Middle frontal gyrus (tissue), 1 donor: ENCODE data around the gene PPIF.

Source experiments
- DNase-seq: peaks from one replicate; pipeline ENCODE4 v3.0.0-alpha.2; 2015; ENCODE audit warnings: low spot score; ENCODE audit errors: extremely low spot score

PPIF gene

DNA sequence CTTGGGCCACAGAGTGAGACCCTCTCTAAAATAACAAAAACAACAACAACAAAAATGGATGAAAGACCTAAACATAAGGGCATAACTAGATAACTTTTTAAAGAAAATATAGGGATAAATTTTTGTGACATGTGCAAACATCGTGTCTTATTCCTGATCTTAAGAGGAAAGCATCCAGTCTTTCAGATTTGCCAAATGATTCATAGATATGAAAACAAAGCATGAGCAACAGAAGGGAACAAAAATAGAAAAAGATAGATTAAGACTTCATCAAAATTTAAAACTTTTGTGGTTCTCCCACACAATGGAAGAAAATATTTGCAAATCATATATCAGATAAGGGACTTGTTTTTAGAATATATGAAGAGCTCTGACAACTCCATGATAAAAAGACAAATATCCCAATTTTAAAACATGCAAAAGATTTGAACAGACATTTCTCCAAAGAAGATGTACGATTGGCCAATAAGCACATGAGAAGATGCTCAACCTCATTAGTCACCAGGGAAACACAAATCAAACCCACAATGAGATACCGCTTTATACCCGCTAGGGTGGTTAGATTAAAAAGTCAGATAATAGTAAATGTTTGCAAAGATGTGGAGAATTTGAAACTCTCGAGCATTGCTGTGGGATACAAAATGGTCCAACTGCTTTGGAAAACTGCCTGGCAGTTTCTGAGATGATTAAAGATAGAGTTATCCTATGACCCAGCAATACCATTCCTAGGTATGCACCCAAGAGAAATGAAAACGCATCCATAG, 20.3 kb downstream of the PPIF start:
- DNase-seq, result no peak

DNA sequence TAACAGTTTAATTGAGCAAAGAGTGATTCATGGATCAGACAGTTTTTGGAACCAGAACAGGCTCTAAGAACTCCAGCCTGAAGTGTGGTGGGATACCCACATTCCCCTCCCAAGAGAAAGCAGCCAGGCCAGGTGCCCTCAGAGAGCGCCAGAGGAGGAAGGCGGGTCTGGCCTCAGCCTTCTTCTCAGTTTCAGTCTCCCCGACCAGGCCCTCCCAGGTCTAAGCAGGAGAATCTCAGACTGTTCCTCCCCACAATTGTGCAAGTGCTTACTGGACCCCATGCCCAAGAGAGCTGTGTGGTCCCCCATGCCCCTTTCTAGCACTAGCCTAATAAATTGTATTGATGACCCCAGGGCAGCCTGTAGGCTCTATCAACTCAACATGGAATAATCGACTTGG, 25.6 kb downstream of the PPIF start:
- DNase-seq, result no peak

DNA sequence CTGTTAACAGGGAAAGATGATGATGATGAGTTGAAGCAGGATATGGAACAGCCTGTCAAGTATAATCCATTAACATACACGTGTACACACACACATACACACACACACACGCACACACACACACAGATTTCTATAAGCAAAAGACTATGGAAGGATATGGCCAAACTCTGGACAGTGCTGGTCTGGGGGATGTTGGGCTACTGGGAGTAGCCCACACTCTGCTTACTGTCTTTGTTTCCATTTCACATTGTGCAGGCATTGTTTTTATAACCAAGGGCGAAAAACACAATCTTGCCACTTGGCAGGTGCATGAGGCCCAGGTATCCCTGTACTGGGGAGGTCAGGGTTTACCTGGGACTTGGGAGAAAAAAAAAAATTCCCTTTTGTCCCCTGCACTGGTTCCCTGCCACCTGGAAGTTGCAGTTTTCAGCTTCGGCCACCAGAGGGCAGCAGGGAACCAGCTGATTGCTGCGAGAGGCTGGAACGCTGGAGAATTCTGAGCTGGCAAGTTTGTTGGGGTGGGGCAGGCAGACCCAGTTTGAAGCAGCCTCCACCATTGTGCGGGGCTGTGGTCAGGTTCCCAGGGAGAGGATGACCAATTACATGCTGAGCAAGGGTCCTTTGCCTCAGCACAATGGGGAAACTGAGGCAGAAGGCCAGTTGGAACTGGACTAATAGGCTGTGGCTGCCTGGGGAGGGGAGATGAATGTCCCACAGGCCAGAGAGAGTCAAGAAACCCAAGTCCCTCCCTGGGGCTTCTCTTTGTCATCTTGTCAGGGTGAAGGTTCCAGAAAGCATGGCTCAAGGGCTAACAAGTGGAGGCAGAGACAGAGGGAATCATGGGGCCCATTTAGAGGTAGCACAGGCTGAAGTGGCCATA, 27.3 kb downstream of the PPIF start:
- peak; percentile 75 for DNase-seq

DNA sequence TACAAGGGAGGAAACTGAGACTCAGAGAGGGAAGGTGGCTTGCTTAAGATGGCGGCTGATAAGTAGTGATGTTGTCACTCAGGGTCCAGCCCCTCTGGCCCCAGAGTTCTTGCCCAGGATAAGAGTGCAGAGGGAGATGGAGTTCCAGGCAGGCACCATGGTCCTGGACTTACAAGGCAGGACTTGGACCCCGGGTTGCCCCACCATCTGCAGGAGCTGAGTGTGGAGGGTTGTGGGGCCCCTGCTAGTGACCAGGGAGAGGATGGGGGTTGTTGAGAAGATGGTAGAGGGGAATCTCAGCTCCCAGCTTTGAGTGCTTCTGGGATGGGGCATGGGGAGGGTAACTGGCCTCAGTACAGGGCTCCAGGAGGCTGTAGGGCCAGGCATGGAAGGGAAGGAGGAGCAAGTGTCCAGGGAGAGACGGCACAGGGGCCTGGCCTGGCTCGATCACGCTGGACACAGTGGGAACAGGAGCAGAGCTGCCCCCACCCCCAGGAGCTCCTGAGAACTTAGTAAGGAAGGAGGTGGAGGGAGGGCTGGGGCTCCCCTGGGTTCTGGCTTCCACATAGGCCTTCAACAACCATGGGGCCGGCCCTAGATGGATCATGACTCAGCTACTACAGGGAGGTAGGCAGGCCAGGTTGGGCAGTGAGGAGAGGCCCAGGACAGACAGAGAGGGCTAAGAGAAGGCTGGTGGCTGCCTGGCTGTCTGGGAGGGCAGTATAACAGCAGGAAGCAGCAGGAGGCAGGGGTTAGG, 28.2 kb downstream of the PPIF start:
- no peak for DNase-seq

DNA sequence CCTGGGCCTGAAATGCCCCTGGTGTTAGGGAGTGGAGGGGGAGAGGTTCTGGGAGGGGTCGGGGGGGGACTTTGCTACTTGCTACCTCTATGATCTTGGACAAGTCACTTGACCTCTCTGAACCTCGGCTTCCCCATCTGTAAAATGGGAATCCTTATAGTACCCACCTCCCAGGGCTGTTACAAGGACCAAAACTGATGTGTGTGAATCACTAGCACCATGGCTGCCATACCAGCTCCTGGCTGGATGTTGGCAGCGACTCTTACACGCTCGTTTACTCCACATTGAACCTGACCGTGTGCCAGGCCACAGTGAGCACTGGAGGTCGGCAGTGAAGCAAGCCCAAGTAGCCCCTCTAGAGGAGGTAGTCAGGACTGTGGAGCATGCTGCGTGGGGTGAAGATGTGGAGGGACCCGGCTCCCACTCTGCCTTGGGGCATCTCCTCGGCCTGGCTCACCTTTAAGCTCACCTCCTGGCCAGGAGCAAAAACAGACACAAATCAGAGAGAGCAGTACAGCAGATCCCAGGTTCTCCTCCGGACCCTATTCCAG, 28.9 kb downstream of the PPIF start:
- no peak for DNase-seq

DNA sequence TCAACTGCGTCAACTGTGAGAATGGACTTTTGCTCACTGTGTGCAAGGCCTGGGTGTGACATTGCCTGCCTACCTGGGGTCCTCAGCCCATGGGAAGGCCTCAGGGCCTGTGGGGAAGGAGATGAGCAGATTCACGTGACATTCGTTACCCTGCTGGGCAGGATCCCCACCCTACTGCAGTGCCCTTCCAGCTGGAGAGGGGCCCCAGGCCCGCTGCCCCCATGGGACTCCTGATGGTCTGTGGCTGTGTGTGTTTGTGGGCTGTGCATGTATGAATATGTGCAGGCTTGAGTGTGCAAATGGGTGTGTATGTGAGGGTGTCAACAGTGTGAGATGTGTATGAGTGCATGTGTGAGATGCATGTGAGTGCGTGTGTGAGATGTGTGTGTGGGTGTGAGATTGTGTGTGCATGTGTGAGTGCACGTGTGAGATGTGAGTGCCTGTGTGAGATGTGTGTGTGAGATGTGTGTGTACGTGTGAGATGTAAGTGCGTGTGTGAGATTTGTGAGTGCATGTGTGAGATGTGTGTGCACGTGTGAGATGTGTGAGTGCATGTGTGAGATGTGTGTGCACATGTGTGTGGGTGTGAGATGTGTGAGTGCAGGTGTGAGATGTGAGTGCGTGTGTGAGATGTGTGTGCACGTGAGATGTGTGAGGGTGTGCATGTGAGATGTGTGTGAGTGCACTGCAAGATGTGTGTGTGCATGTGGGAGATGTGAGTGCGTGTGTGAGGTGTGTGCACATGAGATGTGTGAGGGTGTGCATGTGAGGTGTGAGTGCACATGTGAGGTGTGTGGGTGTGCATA, 29.7 kb downstream of the PPIF start:
- no peak for DNase-seq

DNA sequence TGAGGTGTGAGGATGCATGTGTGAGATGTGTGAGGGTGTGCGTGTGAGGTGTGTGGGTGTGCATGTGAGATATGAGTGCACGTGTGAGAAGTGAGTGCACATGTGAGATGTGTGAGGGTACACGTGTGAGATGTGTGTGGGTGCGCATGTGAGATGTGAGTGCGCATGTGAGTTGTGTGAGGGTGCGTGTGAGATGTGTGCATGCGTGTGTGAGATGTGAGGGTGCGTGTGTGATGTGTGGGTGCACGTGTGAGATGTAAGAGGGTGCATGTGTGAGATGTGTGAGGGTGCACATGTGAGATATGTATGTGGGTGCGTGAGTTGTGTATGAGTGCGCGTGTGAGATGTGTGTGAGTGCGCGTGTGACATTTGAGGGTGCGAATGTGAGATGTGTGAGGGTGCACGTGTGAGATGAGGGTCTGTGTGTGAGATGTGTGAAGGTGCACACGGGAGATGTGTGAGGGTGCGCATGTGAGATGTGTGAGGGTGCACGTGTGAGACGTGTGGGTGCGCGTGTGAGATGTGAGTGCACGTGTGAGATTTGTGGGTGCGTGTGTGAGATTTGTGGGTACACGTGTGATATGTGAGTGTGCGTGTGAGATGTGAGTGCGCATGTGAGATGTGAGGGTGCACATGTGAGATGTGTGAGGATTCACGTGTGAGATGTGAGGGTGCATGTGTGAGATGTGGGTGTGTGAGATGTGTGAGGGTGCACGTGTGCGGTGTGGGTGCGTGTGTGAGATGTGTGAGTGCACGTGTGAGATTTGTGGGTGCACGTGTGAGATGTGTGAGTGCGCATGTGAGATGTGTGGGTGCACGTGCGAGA, 30.5 kb downstream of the PPIF start:
- DNase-seq, result no peak

DNA sequence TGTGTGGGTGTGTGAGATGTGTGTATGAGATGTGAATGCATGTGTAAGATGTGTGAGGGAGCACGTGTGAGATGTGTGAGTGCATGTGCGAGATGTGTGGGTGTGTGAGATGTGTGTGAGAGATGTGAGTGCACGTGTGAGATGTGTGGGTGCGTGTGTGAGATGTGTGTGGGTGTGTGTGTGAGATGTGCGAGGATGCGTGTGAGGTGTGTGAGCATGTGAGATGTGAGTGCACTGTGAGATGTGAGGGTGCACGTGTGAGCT, 31.0 kb downstream of the PPIF start:
- no peak for DNase-seq

DNA sequence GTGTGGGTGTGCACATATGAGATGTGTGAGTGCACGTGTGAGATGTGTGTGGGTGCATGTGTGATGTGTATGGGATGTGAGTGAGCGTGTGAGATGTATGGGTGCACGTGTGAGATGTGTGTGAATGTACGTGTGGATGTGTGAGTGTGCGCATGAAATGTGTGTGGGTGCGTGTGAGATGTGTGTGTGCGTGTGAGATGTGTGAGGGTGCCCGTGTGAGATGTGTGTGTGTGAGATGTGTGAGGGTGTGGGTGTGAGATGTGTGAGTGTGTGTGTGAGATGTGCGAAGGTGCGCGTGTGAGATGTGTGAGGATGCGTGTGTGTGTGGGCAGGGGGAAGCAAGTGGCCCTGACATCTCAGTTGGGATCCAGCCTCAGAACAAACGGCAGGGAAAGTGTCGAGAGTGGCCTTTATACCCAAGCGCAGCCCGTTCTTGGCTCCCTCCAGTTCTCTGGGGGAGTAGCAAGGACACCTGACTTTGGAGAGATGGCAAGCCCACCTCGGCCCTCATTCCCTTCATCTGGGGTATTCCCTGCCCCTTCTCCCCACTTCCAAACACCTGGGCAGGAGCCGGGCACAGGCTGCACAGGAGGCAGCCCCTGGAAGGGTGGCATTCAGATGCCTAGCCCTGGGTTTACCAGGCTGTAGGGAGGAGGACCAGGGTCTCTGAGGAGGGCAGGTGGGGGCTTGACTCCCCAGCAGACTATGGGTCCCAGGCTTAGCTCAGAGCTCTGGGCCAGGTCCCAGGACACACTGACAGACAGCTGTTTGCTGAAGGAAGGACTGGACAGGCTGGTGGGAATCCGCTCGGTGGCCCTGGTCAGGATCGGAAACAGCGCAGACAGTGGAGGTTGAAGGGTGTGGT, 31.6 kb downstream of the PPIF start:
- DNase-seq, result no peak

DNA sequence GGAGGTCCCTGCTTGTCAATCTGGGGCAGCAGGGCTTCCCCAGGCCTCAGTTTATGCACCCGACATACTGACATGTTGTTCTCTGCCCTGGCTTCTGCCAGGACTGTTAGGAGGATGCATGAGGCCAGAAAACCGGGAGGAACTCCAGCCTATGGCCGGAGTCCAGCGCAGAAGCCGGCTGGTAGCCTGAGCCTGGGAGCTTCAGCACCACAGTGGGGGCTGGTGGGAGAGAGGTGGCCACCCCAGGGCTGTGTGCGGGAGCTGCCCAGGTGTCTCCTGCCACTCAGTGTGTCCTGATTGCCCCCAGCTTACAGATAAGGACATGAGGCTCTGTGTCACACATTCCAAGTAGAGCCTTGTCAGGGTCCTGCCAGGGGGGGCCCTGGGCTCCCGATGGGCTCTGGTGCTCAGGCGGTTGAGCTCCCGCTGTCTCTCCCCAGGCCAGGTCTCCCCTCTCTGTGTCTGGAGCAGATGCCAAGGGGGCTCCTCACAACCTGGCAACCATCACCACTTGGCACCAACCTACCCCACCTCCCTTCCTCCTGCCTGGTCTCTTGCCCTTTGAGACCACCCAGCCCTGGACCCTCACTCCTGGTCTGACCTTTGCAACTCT, 32.3 kb downstream of the PPIF start:
- no peak for DNase-seq

DNA sequence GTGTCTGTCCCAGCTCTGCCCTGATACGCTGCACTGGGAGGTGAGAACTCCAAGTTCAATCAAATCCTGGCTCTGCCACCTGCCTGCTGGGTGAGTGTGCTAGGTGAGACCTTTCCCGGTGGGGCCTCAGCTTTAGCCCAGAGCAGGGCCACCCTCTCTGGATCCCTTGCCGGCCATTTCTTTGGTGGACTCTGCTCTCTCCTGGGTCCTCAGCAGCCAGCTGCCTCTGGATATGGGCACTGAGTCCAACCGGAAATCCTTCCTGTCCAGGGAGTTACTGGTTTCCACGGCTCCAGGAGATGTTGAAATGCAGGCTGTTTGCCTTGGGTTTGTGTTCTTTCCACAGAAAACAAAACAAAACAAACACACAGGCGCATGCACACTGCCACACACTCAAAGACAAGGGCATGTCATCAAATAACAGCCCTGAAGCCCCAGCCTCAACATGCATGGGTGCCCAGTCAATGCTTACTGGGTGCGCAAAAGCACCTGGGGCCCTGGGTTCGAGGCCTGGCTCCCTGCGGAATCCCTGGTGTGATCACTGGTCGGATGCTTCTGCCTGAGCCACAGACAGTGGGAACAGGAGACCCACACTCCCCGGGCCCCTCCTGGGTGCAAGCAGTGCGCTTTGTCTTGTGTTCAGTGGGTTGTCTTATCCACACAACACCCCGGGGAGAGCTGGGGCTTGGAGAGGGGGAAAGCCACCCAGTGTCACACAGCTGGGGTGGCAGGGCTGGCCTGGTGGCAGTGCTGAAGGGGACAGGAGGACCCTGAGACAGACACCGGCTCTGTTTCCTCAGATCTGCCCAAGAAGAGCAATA, 33.1 kb downstream of the PPIF start:
- no peak for DNase-seq

DNA sequence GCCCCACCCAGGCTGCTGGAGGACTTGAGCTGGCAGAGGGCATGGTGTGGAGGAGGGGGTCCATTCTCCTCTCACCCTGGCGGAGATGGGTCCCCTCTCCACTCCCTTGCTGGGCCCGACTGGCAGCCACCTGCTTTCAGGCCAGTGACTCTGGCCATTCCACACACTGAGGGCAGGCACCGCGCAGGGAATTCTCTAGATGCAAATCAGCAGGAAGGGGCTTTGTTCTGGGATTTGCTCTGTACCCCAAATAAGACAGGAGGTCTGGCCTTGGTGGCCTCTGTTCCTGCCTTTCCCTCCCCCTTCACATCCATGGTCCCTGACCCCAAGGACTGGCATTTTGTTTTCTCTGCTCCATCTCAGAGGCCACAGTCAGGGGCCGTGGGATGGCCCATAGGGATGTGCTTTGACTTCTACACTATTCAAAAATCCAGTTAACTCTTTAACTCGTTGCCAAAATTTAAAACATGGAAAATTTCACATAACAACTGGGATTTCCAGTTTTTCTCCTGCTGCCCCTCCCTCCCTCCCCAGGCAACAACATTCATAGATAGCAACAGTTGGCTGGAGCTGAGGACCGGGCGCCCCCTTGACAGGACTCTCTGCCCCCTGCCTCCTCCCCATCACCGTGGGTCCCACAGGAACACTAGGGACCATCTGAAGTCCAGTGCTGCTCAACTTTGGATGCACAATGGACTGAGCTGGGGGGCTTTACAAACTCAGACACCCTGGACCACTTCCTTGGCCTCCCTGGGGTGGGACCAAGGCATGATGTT, 33.9 kb downstream of the PPIF start:
- DNase-seq, result no peak

DNA sequence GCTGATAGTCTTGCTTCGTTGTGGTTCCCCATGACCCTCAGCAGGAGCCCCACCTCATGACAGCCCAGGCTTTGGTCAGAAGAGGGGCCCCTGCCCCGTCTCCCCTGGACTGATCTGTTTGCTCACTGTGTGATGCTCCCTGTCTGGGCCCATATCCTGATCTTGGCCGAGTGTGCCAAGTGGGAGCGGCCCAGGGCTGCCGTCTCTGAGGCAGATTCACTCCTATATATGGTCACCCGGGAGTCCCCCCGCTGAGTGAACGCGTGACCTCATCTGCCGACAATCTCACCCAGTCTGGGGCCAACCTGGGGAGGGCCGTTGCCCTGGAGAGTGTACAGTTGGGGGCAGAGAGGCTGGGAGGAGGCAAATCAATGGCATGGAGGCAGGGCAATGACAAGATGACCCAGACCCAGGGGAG, 34.5 kb downstream of the PPIF start:
- no peak for DNase-seq

DNA sequence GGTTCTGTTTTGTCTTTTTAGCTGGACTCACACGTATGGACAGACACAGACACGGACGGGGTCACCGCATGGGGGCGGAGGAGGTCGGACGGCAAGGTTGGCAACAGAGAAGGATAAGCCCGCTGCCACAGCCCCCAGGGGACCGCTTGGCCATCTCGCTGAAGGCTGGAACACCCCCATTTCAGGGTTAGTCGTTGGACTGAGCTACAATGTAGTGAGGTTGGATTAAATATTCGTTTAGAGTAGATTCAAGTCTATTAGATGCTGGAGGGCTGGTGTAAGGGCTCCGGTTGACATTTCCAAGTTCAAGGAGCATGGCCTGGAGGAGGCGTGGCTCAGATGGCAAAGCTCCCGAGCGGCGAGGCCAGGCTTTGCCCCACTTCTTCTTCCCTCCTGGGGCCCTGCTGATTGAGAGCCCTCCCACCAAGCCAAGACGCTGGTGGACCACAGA, 35.2 kb downstream of the PPIF start:
- no peak for DNase-seq

DNA sequence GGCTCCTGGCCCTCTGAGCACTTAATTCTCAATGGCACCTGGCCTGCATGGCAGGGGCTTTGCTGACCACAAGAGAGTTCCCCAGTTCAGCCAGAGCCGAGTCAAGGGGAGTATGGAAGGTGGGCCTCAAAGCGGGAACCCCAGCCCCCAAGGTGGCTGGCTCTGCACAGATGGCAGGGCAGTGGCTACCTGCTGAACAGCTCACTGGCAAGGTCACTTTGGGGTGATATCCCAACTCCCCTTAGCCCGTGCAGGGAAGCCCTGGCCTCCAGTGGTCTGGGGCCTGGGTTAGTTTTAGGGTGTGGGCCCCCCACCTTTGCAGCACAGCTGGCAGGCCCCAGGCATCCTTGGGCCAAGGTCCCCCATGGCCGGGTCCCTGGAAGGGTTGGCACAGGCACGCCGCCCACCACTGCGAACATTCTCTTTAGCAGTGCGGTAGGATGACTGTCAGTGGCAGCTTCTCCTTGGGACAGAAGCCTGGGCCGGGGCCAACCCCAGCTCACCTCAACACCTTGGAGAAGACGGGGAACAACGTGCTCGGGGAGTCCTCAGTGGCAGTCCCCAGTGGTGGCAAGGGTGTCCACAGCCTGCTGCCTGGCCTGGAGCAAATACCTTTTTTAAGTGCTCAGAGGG, 36.8 kb downstream of the PPIF start:
- DNase-seq, result no peak

DNA sequence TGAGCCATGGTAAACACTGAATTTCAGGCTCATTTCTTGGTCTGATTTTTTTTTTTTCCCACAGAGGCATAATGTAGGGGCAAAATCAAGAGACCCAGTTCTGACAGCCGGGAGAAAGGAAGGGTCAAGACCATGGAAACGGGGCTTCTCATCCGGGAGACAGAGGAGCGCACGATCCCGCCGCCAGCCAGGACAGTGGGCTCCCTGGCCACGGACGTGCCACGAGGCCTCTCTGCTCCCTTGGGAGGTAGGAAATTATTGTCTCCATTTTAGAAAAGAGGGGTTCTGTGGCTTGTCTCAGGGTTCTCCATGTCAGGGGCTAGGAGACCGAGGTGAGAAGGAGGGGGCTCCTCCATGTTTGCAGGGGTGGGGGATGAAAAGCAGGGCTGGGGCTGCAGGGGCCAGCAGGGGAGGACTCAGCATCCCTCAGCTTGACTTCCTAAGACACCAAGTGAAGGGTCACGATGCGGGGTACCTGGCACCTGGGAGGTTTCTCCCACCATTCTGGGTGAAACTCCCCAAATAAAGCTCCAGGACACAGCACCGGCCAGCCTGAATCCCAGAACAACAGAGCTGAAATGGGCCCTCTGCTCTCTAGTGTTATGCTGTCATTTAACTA, 37.6 kb downstream of the PPIF start:
- DNase-seq, result no peak
